Endodermal cell (in vitro differentiated cells): ENCODE measurements around the gene ARHGAP22. TPM values are rescaled to one million over a fixed set of nuclear protein-coding genes. Genes with fewer than 3 reads are reported as not detected.

Experiments used
- DNase-seq: peaks from one replicate; pipeline ENCODE4 v3.0.0-alpha.2; 2017
- H3K27ac ChIP-seq: 2 replicates; pipeline ENCODE4 v1.5.1; 2013; ENCODE audit warnings: mild to moderate bottlenecking, low read depth, low read length, moderate library complexity
- H3K27me3 ChIP-seq: 2 replicates; pipeline ENCODE4 v1.6.1; 2013; ENCODE audit warnings: mild to moderate bottlenecking, low read length, moderate library complexity; ENCODE audit not compliant: insufficient read depth, control insufficient read depth, poor library complexity, severe bottlenecking
- H3K36me3 ChIP-seq: 2 replicates; pipeline ENCODE4 v1.7.0; 2013; ENCODE audit warnings: mild to moderate bottlenecking, low read length, moderate library complexity; ENCODE audit not compliant: control insufficient read depth, insufficient read depth
- H3K4me1 ChIP-seq: one replicate; pipeline ENCODE4 v1.7.0; 2013; ENCODE audit warnings: low read length; ENCODE audit not compliant: control insufficient read depth, insufficient read depth
- H3K4me3 ChIP-seq: 2 replicates; pipeline ENCODE4 v1.5.1; 2013; ENCODE audit warnings: mild to moderate bottlenecking, low read length, moderate library complexity
- H3K9ac ChIP-seq: 2 replicates; pipeline ENCODE4 v1.6.1; 2013; ENCODE audit warnings: mild to moderate bottlenecking, low read length, moderate library complexity; ENCODE audit not compliant: poor library complexity, severe bottlenecking; ENCODE audit errors: extremely low read depth
- H3K9me3 ChIP-seq: 2 replicates; pipeline ENCODE4 v1.6.1; 2013; ENCODE audit warnings: mild to moderate bottlenecking, low read length, moderate library complexity; ENCODE audit not compliant: control insufficient read depth
- H3K27ac Mint-ChIP-seq: 2 replicates; pipeline ENCODE4 v1.8.0; 2020; ENCODE audit warnings: mixed read lengths
- H3K27me3 Mint-ChIP-seq: 2 replicates; pipeline ENCODE4 v1.8.0; 2021; ENCODE audit warnings: mild to moderate bottlenecking, mixed read lengths; ENCODE audit not compliant: insufficient read depth
- H3K36me3 Mint-ChIP-seq: 2 replicates; pipeline ENCODE4 v1.8.0; 2020; ENCODE audit warnings: low read depth, mixed read lengths
- H3K4me1 Mint-ChIP-seq: 2 replicates; pipeline ENCODE4 v1.8.0; 2020; ENCODE audit warnings: mixed read lengths
- H3K4me3 Mint-ChIP-seq: 2 replicates; pipeline ENCODE4 v1.8.0; 2020; ENCODE audit warnings: mild to moderate bottlenecking, moderate library complexity, mixed read lengths
- H3K9me3 Mint-ChIP-seq: 2 replicates; pipeline ENCODE4 v1.8.0; 2020; ENCODE audit warnings: mild to moderate bottlenecking, mixed read lengths
- WGBS, 2 experiments: methylation state at CpG; one replicate each; pipeline versions ENCODE4 v1.1.5 to v1.1.7; 2013; ENCODE audit warnings: missing lambda C conversion rate in 2 of 2, mixed read lengths in 1 of 2; ENCODE audit not compliant: insufficient coverage in 1 of 2, insufficient read length in 1 of 2; 5-methylcytosine and 5-hydroxymethylcytosine counted together
- total RNA-seq, 2 donors: library from RNA; stranded (reverse); fragmentation: NEBNext Ultra II Directional in 1 of 2; extraction: Animal tissue kit (Norgen Biotek cat#: 25700) in 1 of 2; gene quantifications; 2 replicates in 1 of 2; 3 replicates in 1 of 2; pipeline ENCODE4 v1.2.1, GENCODE V29; 2021
- TF ChIP-seq, protein P1 (sequence below): fragments of 200-600 bp; sonication (generic); conservative IDR thresholded peaks from 2 replicates; pipeline ENCODE4 v1.5.0; 2021; ENCODE audit warnings: antibody characterized with exemption, mild to moderate bottlenecking

The ARHGAP22 gene
- total RNA-seq, 2 donors from 2014 or later: 10.3 to 14.1 TPM

DNA sequence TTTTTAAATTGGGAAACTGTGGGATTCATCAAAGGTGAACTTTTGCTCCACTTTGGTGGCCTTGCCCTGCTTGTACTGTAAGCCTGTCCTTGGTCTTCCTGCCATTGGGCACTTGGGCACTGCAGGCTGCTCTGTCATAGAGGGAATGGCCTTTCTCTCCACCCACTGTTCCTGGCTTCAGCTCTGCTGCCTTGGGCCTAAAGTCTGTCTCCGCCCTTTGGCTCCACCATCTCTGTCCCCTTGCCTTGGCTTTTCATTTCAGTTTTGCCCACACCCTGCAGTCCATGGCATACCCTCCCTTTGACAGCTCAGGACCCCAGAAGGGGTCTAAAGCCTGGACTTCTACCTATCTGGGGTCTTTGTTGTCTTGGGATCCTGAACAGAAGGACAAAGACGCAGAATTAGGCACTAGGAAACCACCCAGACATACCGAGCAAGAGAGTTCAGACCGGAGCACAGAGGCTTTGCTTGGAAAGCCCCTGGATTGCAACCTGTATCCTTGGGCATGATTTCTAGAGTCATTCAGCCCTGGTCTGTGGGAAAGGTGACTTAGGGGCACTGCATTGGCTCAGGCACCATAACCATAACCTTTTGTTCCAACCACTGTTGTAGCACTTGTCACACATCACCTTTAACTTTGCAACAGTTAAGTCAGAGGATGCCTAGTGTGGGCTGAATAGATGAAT is 5.2 kb upstream of the ARHGAP22 start:
- 86 to 90% methylated on average over 4 of the region's 4 CpGs for WGBS, 2 experiments
- no peak overlapping the region for H3K4me3 ChIP-seq
- peak; percentile 33 for DNase-seq
- H3K27ac Mint-ChIP-seq: no peak overlapping the region
- no peaks in the 10 kb centered on the region for H3K4me1 ChIP-seq
- H3K36me3 ChIP-seq: no peaks in the 10 kb centered on the region
- no peaks in the 10 kb centered on the region for H3K27me3 ChIP-seq
- no peaks in the 10 kb centered on the region for H3K36me3 Mint-ChIP-seq
- no peaks in the 10 kb centered on the region for H3K9me3 ChIP-seq
- TF ChIP-seq, protein P1, sequence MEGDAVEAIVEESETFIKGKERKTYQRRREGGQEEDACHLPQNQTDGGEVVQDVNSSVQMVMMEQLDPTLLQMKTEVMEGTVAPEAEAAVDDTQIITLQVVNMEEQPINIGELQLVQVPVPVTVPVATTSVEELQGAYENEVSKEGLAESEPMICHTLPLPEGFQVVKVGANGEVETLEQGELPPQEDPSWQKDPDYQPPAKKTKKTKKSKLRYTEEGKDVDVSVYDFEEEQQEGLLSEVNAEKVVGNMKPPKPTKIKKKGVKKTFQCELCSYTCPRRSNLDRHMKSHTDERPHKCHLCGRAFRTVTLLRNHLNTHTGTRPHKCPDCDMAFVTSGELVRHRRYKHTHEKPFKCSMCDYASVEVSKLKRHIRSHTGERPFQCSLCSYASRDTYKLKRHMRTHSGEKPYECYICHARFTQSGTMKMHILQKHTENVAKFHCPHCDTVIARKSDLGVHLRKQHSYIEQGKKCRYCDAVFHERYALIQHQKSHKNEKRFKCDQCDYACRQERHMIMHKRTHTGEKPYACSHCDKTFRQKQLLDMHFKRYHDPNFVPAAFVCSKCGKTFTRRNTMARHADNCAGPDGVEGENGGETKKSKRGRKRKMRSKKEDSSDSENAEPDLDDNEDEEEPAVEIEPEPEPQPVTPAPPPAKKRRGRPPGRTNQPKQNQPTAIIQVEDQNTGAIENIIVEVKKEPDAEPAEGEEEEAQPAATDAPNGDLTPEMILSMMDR: no peak
- no peak overlapping the region for H3K4me3 Mint-ChIP-seq
- no peak overlapping the region for H3K9ac ChIP-seq
- H3K9me3 Mint-ChIP-seq: no peaks in the 10 kb centered on the region
- no peaks in the 10 kb centered on the region for H3K4me1 Mint-ChIP-seq
- peaks cover 32% of the 10 kb centered on the region for H3K27me3 Mint-ChIP-seq
- H3K27ac ChIP-seq: no peak overlapping the region

DNA sequence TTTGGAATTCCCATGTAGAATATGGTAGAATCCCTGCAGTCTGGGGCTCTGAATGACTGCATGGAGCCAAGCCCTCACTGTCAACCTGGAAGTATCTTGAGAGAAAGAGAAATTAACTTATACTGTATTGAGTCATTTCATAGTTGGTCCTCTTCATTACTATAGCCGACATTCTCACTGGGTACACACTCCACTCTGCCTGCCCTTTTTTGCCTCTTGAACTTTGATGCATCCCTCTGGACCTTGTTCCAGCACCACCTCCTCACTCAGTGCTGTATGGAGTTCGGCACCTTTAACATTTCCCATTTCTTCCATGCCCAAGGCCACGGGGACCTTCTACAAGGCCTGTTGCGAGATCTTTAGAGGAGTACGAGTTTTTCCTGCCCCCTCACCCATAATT is 4.6 kb upstream of the ARHGAP22 start:
- no peaks in the 10 kb centered on the region for H3K27me3 ChIP-seq
- Mint-ChIP-seq H3K4me3 (no peak overlapping the region), H3K36me3 (no peaks in the 10 kb centered on the region), H3K4me1 (peaks cover 2% of the 10 kb centered on the region), H3K27ac (no peak overlapping the region), H3K27me3 (peaks cover 37% of the 10 kb centered on the region), H3K9me3 (no peaks in the 10 kb centered on the region)
- no peak overlapping the region for H3K27ac ChIP-seq
- WGBS, 2 experiments: 85 to 100% methylated on average over 1 to 5 of the region's 5 CpGs
- H3K36me3 ChIP-seq: no peaks in the 10 kb centered on the region
- TF ChIP-seq, protein P1: no peak
- no peaks in the 10 kb centered on the region for H3K4me1 ChIP-seq
- H3K9ac ChIP-seq: no peak overlapping the region
- no peak overlapping the region for H3K4me3 ChIP-seq
- DNase-seq: no peak
- H3K9me3 ChIP-seq: no peaks in the 10 kb centered on the region

DNA sequence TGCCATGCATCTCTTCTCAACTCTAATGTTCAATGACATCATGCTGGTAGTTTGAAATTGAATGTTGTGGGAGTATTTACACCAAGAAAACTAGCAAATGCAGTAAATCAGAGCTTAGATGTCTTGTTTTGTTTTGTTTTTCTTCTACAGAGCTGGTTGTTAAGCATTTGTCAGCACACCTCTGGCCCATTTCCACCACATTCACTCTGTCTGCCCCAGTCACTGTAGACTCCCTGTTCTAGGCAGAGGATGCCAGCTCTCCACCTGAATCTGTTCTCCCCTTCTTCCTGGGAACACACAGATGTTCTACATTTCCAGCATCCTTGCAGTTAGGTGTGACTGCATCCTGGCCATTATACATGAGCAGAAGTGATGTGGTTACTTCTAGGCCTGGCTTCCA is 4.1 kb upstream of the ARHGAP22 start:
- TF ChIP-seq, protein P1: no peak
- DNase-seq: peak; percentile 32
- H3K4me3 ChIP-seq: no peak overlapping the region
- peaks cover 4% of the 10 kb centered on the region for H3K4me1 ChIP-seq
- Mint-ChIP-seq H3K4me1 (peaks cover 6% of the 10 kb centered on the region), H3K27me3 (peaks cover 41% of the 10 kb centered on the region), H3K9me3 (no peaks in the 10 kb centered on the region), H3K4me3 (no peak overlapping the region), H3K27ac (no peak overlapping the region), H3K36me3 (no peaks in the 10 kb centered on the region)
- no peak overlapping the region for H3K9ac ChIP-seq
- H3K9me3 ChIP-seq: no peaks in the 10 kb centered on the region
- H3K27ac ChIP-seq: no peak overlapping the region
- no peaks in the 10 kb centered on the region for H3K36me3 ChIP-seq
- no peaks in the 10 kb centered on the region for H3K27me3 ChIP-seq
